Embryonic facial prominence (tissue), 1 donor: ENCODE results near the gene TSHZ1.

Experiments
- DNase-seq: peaks from one replicate; pipeline ENCODE4 v3.0.0-alpha.2; 2016; ENCODE audit errors: extremely low spot score

The TSHZ1 gene

GRCh38 chr18:75208155-75208835, 2.3 kb upstream of the TSHZ1 start:
- no peak for DNase-seq

DNA sequence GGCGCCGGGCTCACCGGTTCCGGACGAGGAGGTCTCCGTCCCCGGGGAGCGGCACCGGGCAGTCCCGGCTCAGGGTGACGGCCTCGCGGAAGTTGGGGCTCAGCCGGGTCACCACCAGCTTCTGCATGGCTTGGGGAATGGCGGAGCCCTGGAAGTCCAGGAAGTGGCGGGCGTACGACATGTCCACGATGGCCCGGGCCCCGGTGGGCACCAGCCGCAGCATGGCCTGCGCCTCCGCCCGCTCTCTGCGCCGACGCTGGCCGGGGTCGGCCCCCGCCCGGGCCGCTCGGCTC, 1.8 kb upstream of the TSHZ1 start:
- DNase-seq = no peak

DNA sequence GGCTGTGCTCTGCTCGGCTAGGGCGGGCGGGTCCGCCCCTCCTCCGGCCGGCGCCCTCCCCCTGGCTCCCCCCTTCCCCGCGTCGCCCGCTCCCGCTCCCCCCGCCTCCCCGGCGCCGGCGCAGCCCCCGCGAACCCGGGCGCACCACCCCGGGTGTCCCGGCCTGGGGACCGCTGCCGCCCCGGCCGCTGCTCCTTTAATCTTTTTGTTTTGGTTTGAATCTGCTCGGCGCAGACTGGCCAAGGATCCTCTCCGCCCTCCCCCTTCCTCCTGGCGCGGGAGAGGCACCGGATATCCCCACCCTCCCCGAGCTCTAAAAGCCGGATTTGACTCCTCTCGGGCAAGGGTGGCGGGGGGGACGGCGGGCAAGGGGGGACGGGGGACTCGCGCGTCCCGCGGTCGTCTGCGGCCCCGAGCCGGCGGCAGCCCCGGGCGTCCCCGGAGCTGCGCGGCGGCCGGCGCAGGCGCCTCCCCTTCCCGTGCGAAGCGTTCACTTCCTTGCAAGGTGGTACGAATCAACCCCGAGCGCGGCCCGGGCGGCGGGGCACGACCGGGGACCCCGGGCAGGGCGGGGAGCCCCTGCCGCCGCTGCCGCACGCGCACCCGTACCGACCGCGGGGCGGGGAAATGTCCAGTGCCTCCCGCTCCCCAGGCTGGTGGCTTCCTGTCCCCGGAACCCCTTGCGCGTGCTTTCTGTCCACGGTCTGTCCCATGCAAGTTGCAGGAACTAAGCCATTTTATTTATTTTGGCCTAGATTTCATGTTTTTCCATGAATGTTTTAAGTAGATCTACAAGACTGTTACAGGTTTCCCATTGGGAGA, 1.3 kb upstream of the TSHZ1 start, which contains the start of gene PTGR3:
TSS of gene PTGR3 (minus strand) at position 11 of the 822 bp plus-strand sequence. CDS start 81 bp downstream, outside the sequence.
- DNase-seq = peak; percentile 57

DNA sequence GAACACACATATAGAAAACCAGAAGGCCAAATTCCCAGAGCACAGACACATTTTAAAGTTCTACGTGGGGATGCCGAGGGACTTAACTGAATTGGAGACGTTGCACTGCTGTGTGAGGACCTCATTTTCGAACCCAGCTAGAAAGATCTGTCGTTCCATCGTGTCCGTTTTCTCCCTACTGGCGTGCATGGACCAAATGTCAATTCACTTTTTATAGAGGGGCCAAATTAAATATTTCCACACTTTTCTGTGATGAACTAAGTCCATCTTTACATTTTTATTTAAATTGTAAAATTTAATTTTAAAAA, 692 bp upstream of the TSHZ1 start:
- DNase-seq = no peak

- no peak for DNase-seq
Observed at GRCh38 chr18:75211002-75211621, 515 bp downstream of the TSHZ1 start.

DNA sequence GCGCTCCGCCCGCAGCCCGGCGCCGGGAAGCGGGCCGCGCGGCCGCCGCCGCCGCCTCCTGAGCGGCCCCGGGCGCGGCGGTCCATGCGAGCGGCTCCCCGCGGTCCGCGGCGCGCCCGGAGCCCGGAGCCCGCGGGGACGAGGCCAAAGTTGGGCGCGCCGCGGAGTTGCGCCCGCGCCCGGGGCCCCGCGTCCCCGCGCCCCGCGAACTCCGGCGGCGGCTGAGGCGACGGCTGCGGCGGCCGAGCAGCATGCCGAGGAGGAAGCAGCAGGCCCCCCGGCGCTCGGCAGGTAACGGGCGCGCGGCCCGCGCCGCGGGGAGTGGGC, 992 bp downstream of the TSHZ1 start:
- DNase-seq = no peak

- no peak for DNase-seq
Observed at GRCh38 chr18:75211953-75212750, 1.6 kb downstream of the TSHZ1 start.

GRCh38 chr18:75212751-75213090, 2.1 kb downstream of the TSHZ1 start:
- no peak for DNase-seq

DNA sequence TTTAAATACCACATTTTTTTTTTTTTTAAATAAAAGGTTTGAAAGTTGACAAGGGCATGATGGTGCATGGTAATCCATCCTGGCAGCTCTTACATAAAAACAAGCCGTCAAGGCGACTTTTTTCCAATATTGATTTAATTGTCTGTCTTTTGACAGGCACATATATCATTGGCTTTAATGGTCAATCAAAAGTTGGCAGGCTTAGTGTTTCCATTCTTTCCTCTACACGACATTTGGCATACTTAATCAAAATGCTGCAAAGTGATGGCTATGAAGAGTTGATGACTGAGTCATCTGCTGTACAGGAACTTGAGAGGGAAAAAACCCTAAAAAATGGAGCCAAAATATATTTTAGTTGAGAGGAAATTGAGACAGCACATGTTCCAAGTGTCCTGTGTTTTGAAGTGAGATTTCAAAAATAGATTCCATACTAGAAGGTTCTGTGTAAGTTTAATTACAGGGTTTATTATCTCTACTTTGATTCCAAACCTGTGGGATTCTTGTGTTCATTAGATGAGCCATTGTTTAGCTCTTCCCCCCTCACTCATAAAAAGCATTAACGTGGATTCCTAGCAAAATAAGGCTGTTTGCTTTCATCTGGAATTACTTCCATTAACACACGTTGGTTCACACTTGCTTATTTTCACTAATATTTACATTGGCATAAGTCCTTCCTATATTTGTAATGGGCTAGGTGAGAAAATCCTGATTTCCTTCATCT, 3.2 kb downstream of the TSHZ1 start:
- no peak for DNase-seq

DNA sequence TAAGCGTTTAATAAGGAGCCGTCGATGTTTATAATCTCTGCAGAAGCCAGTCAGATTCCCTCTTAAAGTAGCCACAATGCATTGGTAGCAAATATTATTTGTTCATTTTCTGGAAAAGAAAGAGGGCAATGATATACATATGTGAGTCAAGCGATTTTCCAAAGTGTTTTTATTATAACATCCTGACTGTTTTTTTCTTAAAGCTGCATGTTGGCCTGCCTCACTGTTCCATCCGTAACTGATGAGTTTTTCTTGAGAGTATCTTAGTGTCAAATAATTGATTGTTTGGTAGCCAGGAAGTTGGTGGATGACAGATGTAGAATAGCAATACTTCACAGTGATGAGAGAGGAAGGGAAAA, 3.7 kb downstream of the TSHZ1 start:
- no peak for DNase-seq

DNA sequence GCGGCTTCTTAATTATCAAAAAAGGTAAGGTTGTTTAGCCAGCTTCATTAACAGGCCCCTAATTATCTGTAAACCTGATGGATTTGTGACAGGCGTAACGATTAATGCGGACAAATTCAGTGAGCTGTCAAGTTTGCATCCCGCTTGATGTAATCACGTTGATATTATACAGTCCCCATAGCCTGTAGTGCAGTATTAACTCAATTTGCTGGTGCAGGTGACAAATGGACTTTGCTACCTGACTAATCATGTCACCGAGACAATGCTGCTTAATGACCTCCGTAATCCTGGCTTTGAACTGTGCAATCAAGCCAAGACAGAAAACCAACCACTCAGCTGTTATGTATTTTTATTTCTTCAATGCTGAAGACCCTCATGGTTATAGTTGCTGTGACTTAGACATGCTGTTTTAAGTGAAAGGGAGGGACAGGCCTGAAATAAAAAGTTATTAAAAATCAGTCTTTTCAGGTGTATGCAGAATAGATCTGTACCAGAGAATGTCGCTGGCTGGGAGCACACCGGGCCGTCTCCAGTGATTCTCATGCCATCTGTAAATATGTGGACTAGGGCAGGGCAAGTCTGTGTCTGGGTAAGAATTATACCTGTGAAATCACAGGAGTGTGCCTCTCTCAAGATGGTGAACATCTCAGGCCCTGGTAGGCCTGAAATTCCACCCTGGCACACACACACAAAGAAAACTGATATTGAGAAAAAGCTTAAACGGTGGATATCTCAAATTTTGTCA, 4.3 kb downstream of the TSHZ1 start:
- no peak for DNase-seq

- no peak for DNase-seq
Observed at GRCh38 chr18:75215663-75216062, 5.1 kb downstream of the TSHZ1 start.

GRCh38 chr18:75216212-75216910, 5.8 kb downstream of the TSHZ1 start:
- no peak for DNase-seq

DNA sequence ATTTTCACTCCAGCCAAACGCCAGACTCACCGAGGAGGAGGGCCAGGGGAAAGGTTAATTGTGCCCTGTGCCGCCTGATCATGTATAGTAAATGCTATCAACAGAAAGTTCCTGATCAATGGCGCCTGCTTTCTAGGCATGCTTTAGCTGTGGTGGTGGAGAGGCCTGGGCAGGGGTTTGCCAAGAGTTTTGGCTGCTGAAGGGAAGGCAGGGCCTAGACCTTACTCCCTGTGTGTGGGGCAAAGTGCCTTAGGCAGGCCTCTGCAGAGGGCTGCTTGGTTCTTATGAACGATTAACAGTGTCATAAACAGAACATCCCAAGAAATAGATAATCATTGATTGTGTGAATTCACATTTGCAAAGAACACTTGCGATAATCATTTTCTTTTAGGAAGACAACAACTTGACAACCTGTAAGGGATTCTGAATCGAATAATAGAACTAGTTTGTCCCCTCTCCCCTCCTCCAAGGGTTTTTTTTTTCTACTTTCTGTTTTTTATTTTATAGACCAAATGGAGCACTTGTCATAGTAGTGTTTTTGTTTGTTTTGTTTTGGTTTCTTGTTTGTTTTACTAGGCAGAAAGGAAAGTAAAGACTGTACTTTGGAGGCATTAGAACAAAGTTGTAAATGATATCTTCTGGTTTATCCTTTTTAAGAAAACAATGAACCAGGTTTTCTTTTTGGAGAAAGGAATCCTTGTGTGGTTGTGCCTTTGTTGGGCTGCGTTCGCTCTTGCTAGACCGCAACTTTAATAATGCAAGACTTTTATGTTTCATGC, 6.5 kb downstream of the TSHZ1 start:
- no peak for DNase-seq

- no peak for DNase-seq
Observed at GRCh38 chr18:75218065-75218923, 7.7 kb downstream of the TSHZ1 start.

- no peak for DNase-seq
Observed at GRCh38 chr18:75219745-75220375, 9.3 kb downstream of the TSHZ1 start.

- DNase-seq = no peak
Observed at GRCh38 chr18:75220551-75221355, 10.2 kb downstream of the TSHZ1 start.

GRCh38 chr18:75221397-75221796, 10.8 kb downstream of the TSHZ1 start:
- no peak for DNase-seq
